Measurements from ENCODE around the gene CEP112.
A peak's percentile ranks its signal among the peaks of the same experiment; 100 is the strongest.

CEP112 gene

GRCh38 chr17:66191593-66192377 lies at the start of gene CEP112:
Gene CEP112 (minus strand): TSS chr17:66192133.
- Histone ChIP-seq H3K36me3 (ENCODE audit: insufficient read depth, low read length) (no peaks in the 10 kb centered on the region), H3K9ac (ENCODE audit: insufficient read length) (peak within 1 kb of the TSS; percentile 87), H3K4me3 (peak within 1 kb of the TSS; percentile 80), H3K27ac (peak within 1 kb of the TSS; percentile 61), H3K9me3 (ENCODE audit: low read depth, low read length) (no peaks in the 10 kb centered on the region)
- no peak for DNase-seq (ENCODE audit: low read depth, low spot score)
- TF ChIP-seq POLR2AphosphoS5 (IDR thresholded peaks at IDR 0.05; ENCODE audit: borderline replicate concordance, low read depth, low read length) (peak; percentile 68), EZH2 (IDR thresholded peaks at IDR 0.05) (no peak), FOXP2 (optimal IDR thresholded peaks at IDR 0.05; ENCODE audit: control extremely low read depth, extremely low read length, insufficient read depth) (peak; percentile 58)

DNA sequence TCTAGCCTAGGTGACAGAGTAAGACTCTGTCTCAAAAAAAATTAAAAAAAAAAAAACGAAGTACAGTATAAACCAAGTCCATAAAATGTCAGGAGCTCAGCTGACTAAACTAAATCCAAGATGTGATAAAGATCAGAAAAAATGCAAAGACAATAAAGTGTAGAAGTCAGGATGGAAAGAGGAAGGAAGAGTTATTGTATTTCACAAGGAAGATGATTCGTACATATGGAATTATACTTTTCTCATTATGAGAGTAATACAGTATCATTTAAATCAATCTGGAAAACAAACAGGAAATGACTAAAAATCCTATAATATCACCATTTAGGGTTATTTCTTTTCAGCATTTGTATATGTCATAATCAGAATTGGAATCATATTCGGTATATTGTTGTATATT lies 48.7 kb upstream of the CEP112 start:
- no peak overlapping the region for H3K9ac ChIP-seq (ENCODE audit: insufficient read length)
- H3K36me3 ChIP-seq (ENCODE audit: insufficient read depth, low read length): no peaks in the 10 kb centered on the region
- H3K27ac ChIP-seq: peak overlapping the region; percentile 45; the same call in 1 of the 2 replicates
- no peak overlapping the region for H3K4me3 ChIP-seq
- no peak for TF ChIP-seq EZH2 (IDR thresholded peaks at IDR 0.05)
- TF ChIP-seq FOXP2 (optimal IDR thresholded peaks at IDR 0.05; ENCODE audit: control extremely low read depth, extremely low read length, insufficient read depth): no peak
- TF ChIP-seq POLR2AphosphoS5 (IDR thresholded peaks at IDR 0.05; ENCODE audit: borderline replicate concordance, low read depth, low read length): no peak
- no peaks in the 10 kb centered on the region for H3K9me3 ChIP-seq (ENCODE audit: low read depth, low read length)
- DNase-seq (ENCODE audit: low read depth, low spot score): no peak

GRCh38 chr17:66240013-66240412 lies 48.1 kb upstream of the CEP112 start:
- Histone ChIP-seq H3K36me3 (ENCODE audit: insufficient read depth, low read length) (no peaks in the 10 kb centered on the region), H3K9me3 (ENCODE audit: low read depth, low read length) (no peaks in the 10 kb centered on the region), H3K27ac (no peak overlapping the region), H3K9ac (ENCODE audit: insufficient read length) (no peak overlapping the region), H3K4me3 (no peak overlapping the region)
- no peak for DNase-seq (ENCODE audit: low read depth, low spot score)
- TF ChIP-seq FOXP2 (optimal IDR thresholded peaks at IDR 0.05; ENCODE audit: control extremely low read depth, extremely low read length, insufficient read depth) (no peak), EZH2 (IDR thresholded peaks at IDR 0.05) (no peak), POLR2AphosphoS5 (IDR thresholded peaks at IDR 0.05; ENCODE audit: borderline replicate concordance, low read depth, low read length) (no peak)

GRCh38 chr17:66235377-66235994 lies 43.6 kb upstream of the CEP112 start:
- H3K27ac ChIP-seq: no peak overlapping the region
- H3K4me3 ChIP-seq: no peak overlapping the region
- no peak for DNase-seq (ENCODE audit: low read depth, low spot score)
- H3K9me3 ChIP-seq (ENCODE audit: low read depth, low read length): no peaks in the 10 kb centered on the region
- no peaks in the 10 kb centered on the region for H3K36me3 ChIP-seq (ENCODE audit: insufficient read depth, low read length)
- no peak overlapping the region for H3K9ac ChIP-seq (ENCODE audit: insufficient read length)
- no peak for TF ChIP-seq POLR2AphosphoS5 (IDR thresholded peaks at IDR 0.05; ENCODE audit: borderline replicate concordance, low read depth, low read length)
- TF ChIP-seq EZH2 (IDR thresholded peaks at IDR 0.05): no peak
- TF ChIP-seq FOXP2 (optimal IDR thresholded peaks at IDR 0.05; ENCODE audit: control extremely low read depth, extremely low read length, insufficient read depth): no peak

DNA sequence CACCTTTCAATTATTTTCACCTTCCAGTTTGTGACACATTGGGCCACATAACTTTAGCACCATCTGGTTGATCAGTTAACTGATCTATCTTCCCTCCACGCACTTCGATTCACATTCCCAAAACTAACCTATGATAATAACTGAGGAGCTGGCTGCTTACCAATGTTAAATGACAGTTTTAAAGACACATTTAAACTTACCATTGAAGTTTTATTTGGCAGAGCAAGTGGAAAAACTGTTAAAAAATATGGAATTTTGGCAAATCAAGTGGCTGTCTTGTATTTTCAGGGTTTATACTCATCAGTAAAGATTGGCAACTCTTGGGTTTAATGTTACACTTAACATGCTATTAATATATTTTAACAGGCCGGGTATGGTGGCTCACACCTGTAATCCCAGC lies 42.7 kb upstream of the CEP112 start:
- no peak for TF ChIP-seq POLR2AphosphoS5 (IDR thresholded peaks at IDR 0.05; ENCODE audit: borderline replicate concordance, low read depth, low read length)
- no peak for TF ChIP-seq EZH2 (IDR thresholded peaks at IDR 0.05)
- no peak for TF ChIP-seq FOXP2 (optimal IDR thresholded peaks at IDR 0.05; ENCODE audit: control extremely low read depth, extremely low read length, insufficient read depth)
- no peak overlapping the region for H3K4me3 ChIP-seq
- no peak overlapping the region for H3K9ac ChIP-seq (ENCODE audit: insufficient read length)
- H3K36me3 ChIP-seq (ENCODE audit: insufficient read depth, low read length): no peaks in the 10 kb centered on the region
- no peak overlapping the region for H3K27ac ChIP-seq
- no peaks in the 10 kb centered on the region for H3K9me3 ChIP-seq (ENCODE audit: low read depth, low read length)
- DNase-seq (ENCODE audit: low read depth, low spot score): no peak

- Histone ChIP-seq H3K9me3 (ENCODE audit: low read depth, low read length) (no peaks in the 10 kb centered on the region), H3K27ac (peak overlapping the region; percentile 77), H3K9ac (ENCODE audit: insufficient read length) (no peak overlapping the region), H3K36me3 (ENCODE audit: insufficient read depth, low read length) (no peaks in the 10 kb centered on the region), H3K4me3 (peak overlapping the region; percentile 47)
- TF ChIP-seq POLR2AphosphoS5 (IDR thresholded peaks at IDR 0.05; ENCODE audit: borderline replicate concordance, low read depth, low read length) (no peak), FOXP2 (optimal IDR thresholded peaks at IDR 0.05; ENCODE audit: control extremely low read depth, extremely low read length, insufficient read depth) (no peak), EZH2 (IDR thresholded peaks at IDR 0.05) (no peak)
- no peak for DNase-seq (ENCODE audit: low read depth, low spot score)
Measured at GRCh38 chr17:66233023-66233753, 41.3 kb upstream of the CEP112 start.

DNA sequence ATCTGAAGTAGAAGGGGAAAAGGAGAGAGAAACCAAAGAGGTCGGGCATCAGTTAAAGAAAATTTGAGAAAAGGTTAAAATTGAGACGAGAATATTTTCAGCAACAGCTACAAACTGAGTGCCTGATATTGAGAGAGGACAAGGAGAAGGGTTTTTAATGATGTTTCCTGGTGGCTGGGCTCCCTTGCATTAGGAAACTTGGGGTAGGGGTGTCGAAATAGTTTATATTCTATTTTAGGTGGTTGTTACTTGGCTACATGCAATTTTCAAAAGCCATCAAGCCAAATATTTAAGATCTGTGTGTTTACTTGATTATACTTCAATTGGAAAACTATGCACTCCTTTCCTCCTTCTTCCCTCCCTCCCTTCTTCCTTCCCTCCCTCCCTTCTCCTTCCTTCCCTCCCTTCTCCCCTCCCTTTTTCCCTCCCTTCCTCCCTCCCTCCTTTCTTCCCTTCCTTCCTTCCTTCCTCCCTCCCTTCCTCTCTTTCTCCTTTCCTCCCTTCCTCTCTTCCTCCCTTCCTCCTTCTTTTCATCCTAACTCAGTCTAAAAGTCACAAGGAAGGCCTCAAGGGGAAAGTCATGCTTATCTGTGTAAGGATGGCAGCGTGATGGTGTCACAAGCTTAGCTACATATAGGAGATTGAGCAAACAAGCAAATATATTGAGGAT lies 39.1 kb upstream of the CEP112 start:
- TF ChIP-seq POLR2AphosphoS5 (IDR thresholded peaks at IDR 0.05; ENCODE audit: borderline replicate concordance, low read depth, low read length): no peak
- TF ChIP-seq EZH2 (IDR thresholded peaks at IDR 0.05): no peak
- no peak for TF ChIP-seq FOXP2 (optimal IDR thresholded peaks at IDR 0.05; ENCODE audit: control extremely low read depth, extremely low read length, insufficient read depth)
- peak overlapping the region; percentile 70 for H3K27ac ChIP-seq
- no peaks in the 10 kb centered on the region for H3K36me3 ChIP-seq (ENCODE audit: insufficient read depth, low read length)
- no peaks in the 10 kb centered on the region for H3K9me3 ChIP-seq (ENCODE audit: low read depth, low read length)
- H3K9ac ChIP-seq (ENCODE audit: insufficient read length): no peak overlapping the region
- no peak for DNase-seq (ENCODE audit: low read depth, low spot score)
- H3K4me3 ChIP-seq: no peak overlapping the region

Data from SK-N-MC (cell line).